Measurements from ENCODE around the gene GALNT13. TPM values are rescaled to one million over a fixed set of nuclear protein-coding genes. Genes with fewer than 3 reads are reported as not detected.

The GALNT13 gene
- polyA plus RNA-seq, 2 of the 4 experiments (the other 2 are of a cell fraction), result 12.1 to 15.6 TPM

GRCh38 chr2:154280543-154280942, 408.8 kb downstream of the GALNT13 start:
- Histone ChIP-seq H3K4me3 (no peak overlapping the region), H3K4me1 (no peaks in the 10 kb centered on the region), H3K9me3 (0 out of 3 replicates have a peak, but pooled peaks cover under 1% of the 10 kb centered on the region), H3K4me2 (no peak overlapping the region), H3K27ac (no peak overlapping the region)
- DNase-seq (ENCODE audit: low read depth in 1 of 2, low spot score in 1 of 2), result no peak
- ChIA-PET CTCF (no interaction called here), POLR2A (no interaction called here)
- ATAC-seq, result no peak
- no peak for FAIRE-seq
- TF ChIP-seq EHMT2 (IDR thresholded peaks at IDR 0.05; ENCODE audit: low read depth) (no peak), ZC3H11A (IDR thresholded peaks at IDR 0.05) (no peak), MYC (IDR thresholded peaks at IDR 0.05; ENCODE audit: borderline replicate concordance, low read length) (no peak), RNF2 (IDR thresholded peaks at IDR 0.05; ENCODE audit: borderline replicate concordance, low read depth) (no peak), RAD21 (conservative IDR thresholded peaks at IDR 0.05 in 1 of 2, IDR thresholded peaks at IDR 0.05 in 1 of 2) (no peak)
- 94% methylated on average over 2 of the region's 2 CpGs for WGBS (ENCODE audit: missing lambda C conversion rate)

DNA sequence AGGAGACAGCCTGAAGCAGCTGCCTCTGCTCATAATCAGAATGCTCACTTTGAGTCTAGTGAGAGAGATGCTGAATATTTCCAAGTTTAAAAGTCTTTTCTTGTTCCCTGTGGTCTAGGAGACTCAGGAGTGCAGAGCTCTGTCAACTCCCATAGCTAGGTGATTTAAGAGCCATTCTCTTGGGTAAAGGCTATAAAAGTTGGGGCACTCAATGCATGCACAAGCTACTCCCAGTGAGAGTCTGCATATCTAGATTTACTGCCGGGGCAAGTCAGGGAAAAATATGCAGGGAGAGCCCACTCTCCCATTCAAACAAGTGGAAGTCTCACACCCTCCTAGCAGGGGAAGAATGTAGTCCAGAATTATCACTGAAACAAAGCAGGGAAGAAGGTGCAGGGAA, 418.1 kb downstream of the GALNT13 start:
- no peak overlapping the region for H3K27ac ChIP-seq
- TF ChIP-seq CHD2 (IDR thresholded peaks at IDR 0.05; ENCODE audit: low read length, partially characterized antibody) (no peak), JUNB (IDR thresholded peaks at IDR 0.05) (no peak), ELK1 (IDR thresholded peaks at IDR 0.05; ENCODE audit: low read depth, low read length) (no peak), EP300 (IDR thresholded peaks at IDR 0.05) (no peak), RFX5 (IDR thresholded peaks at IDR 0.05) (no peak), ZC3H11A (IDR thresholded peaks at IDR 0.05) (no peak), MAFK (IDR thresholded peaks at IDR 0.05; ENCODE audit: partially characterized antibody) (no peak), EHMT2 (IDR thresholded peaks at IDR 0.05; ENCODE audit: low read depth) (no peak), CBX8 (IDR thresholded peaks at IDR 0.05) (no peak), NR3C1 (IDR thresholded peaks at IDR 0.05) (no peak), EHF (CRISPR knock-in tag; IDR thresholded peaks at IDR 0.05) (no peak), CHD4 (IDR thresholded peaks at IDR 0.05; ENCODE audit: borderline replicate concordance) (no peak)
- TF ChIP-seq, protein P1, sequence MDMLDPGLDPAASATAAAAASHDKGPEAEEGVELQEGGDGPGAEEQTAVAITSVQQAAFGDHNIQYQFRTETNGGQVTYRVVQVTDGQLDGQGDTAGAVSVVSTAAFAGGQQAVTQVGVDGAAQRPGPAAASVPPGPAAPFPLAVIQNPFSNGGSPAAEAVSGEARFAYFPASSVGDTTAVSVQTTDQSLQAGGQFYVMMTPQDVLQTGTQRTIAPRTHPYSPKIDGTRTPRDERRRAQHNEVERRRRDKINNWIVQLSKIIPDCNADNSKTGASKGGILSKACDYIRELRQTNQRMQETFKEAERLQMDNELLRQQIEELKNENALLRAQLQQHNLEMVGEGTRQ (IDR thresholded peaks at IDR 0.05), result no peak
- FAIRE-seq, result no peak
- WGBS (ENCODE audit: missing lambda C conversion rate), result 86% methylated on average over 1 of the region's 1 CpG
- H3K4me1 ChIP-seq, result no peaks in the 10 kb centered on the region
- ChIA-PET CTCF (no interaction called here), POLR2A (no interaction called here)
- H3K9me3 ChIP-seq, result 0 out of 3 replicates have a peak, but pooled peaks cover 4% of the 10 kb centered on the region
- no peak overlapping the region for H3K4me3 ChIP-seq
- no peak overlapping the region for H3K4me2 ChIP-seq
- no peak for ATAC-seq
- no peak for DNase-seq (ENCODE audit: low read depth in 1 of 2, low spot score in 1 of 2)

GRCh38 chr2:154291511-154291910, 419.8 kb downstream of the GALNT13 start:
- FAIRE-seq, result no peak
- DNase-seq (ENCODE audit: low read depth in 1 of 2, low spot score in 1 of 2), result no peak
- CTCF ChIA-PET, result interaction anchor here (1.4 kb wide), 1 partner anchor 84 kb away, joined by 4 read pairs; no protein-coding TSS in a partner anchor
- TF ChIP-seq FOSL2 (IDR thresholded peaks at IDR 0.05), result no peak
- TF ChIP-seq FOSL2 (CRISPR knock-in tag; IDR thresholded peaks at IDR 0.05), result no peak
- no peak for ATAC-seq
- Histone ChIP-seq H3K4me3 (no peak overlapping the region), H3K9me3 (0 out of 3 replicates have a peak, but pooled peaks cover 4% of the 10 kb centered on the region), H3K4me1 (no peaks in the 10 kb centered on the region), H3K27ac (no peak overlapping the region), H3K4me2 (no peak overlapping the region)
- POLR2A ChIA-PET, result no interaction called here
- WGBS (ENCODE audit: missing lambda C conversion rate), result 96% methylated on average over 14 of the region's 20 CpGs

DNA sequence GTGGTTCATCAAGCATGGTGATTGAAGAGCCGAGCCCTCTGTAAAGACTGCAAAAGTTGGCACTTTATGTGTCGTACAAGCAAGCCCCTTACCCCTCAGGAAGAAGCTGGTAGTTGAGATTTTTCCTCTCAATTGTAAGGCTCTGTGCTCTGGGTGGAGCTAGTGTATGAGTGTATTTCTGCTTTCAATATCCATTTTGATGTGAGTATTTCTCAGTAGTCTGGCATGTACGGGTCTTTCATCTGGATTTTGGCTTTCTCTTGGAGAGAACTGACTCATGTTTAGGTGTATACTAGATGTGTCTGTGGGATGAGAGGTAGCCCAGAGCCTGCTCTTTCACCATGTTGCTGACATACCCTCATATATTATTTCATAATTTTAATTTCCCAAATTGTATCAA, 420.2 kb downstream of the GALNT13 start:
- DNase-seq (ENCODE audit: low read depth in 1 of 2, low spot score in 1 of 2) (no peak), FAIRE-seq (no peak), ATAC-seq (no peak)
- 0 out of 3 replicates have a peak, but pooled peaks cover 4% of the 10 kb centered on the region for H3K9me3 ChIP-seq
- ChIA-PET CTCF (no interaction called here), POLR2A (no interaction called here)
- H3K27ac ChIP-seq, result no peak overlapping the region
- H3K4me3 ChIP-seq, result no peak overlapping the region
- no peaks in the 10 kb centered on the region for H3K4me1 ChIP-seq
- H3K4me2 ChIP-seq, result no peak overlapping the region
- 84% methylated on average over 3 of the region's 3 CpGs for WGBS (ENCODE audit: missing lambda C conversion rate)
- TF ChIP-seq REST (IDR thresholded peaks at IDR 0.05), result no peak
- no peak for TF ChIP-seq RFX5 (IDR thresholded peaks at IDR 0.05)
- no peak for TF ChIP-seq JUN (IDR thresholded peaks at IDR 0.05)
- TF ChIP-seq POLR2A (IDR thresholded peaks at IDR 0.05; ENCODE audit: low read length), result no peak
- no peak for TF ChIP-seq HOXA7 (CRISPR knock-in tag; IDR thresholded peaks at IDR 0.05)
- TF ChIP-seq RNF2 (IDR thresholded peaks at IDR 0.05; ENCODE audit: borderline replicate concordance, low read depth), result no peak
- TF ChIP-seq, protein P2, sequence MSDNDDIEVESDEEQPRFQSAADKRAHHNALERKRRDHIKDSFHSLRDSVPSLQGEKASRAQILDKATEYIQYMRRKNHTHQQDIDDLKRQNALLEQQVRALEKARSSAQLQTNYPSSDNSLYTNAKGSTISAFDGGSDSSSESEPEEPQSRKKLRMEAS (IDR thresholded peaks at IDR 0.05), result no peak
- no peak for TF ChIP-seq CBX8 (IDR thresholded peaks at IDR 0.05)
- TF ChIP-seq EP300 (IDR thresholded peaks at IDR 0.05), result no peak
- no peak for TF ChIP-seq MYC (IDR thresholded peaks at IDR 0.05; ENCODE audit: borderline replicate concordance, low read length)
- TF ChIP-seq ZNF302 (CRISPR knock-in tag; IDR thresholded peaks at IDR 0.05), result no peak
- no peak for TF ChIP-seq HOXB5 (CRISPR knock-in tag; IDR thresholded peaks at IDR 0.05)
- no peak for TF ChIP-seq ELK1 (IDR thresholded peaks at IDR 0.05; ENCODE audit: low read depth, low read length)
- no peak for TF ChIP-seq EHF (CRISPR knock-in tag; IDR thresholded peaks at IDR 0.05)
